Inferior parietal cortex (tissue), 1 donor: Measurements from ENCODE around the gene PNPLA1.
A peak's percentile ranks its signal among the peaks of the same experiment; 100 is the strongest.

Experiments
- DNase-seq: peaks from one replicate; pipeline ENCODE4 v3.0.0-alpha.2; 2016; ENCODE audit errors: extremely low spot score

PNPLA1 gene, protein sequence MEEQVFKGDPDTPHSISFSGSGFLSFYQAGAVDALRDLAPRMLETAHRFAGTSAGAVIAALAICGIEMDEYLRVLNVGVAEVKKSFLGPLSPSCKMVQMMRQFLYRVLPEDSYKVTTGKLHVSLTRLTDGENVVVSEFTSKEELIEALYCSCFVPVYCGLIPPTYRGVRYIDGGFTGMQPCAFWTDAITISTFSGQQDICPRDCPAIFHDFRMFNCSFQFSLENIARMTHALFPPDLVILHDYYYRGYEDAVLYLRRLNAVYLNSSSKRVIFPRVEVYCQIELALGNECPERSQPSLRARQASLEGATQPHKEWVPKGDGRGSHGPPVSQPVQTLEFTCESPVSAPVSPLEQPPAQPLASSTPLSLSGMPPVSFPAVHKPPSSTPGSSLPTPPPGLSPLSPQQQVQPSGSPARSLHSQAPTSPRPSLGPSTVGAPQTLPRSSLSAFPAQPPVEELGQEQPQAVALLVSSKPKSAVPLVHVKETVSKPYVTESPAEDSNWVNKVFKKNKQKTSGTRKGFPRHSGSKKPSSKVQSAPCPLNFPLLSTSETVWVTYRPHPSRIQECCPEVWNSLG

DNA sequence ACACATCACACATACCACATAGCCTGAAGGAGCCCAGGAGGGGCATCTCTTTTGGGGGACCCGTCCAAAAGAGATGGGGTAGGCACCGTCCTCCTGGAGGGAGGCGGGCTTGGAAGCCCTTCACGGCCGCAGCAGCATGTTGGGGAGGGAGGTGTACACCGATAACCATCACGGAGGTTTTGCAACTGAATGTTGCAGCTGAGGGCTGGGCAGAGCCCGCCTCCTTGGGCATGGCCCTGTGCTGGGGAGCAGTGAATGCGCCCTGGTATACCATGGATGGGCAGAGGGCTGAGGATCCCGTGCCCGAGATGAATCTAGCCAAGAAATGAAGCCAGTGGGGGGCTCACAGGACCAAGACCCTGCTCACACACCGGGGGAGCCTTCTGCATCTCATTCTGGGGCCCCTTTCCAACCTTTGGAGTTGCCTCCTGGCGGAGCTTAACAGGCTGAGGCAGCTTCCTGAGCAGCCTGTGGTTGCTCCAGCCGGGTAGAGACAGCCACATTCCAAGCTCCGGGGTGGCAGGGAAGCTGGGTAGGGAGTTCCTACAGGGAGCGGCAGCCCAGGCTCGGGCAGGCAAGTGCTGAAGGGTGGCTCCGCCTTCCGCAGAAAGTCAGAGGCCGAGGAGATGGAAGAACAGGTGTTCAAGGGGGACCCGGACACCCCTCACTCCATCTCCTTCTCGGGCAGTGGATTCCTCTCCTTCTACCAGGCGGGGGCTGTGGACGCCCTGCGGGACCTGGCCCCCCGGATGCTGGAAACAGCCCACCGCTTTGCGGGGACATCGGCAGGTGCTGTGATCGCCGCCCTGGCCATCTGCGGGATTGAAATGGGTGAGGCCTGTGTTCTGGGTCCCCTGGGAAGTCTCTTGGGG is at the start of gene PNPLA1:
Gene PNPLA1, plus strand, starts transcription at position 227 of the 872 bp plus-strand sequence. Its CDS starts 400 bp downstream, at position 627.
- no peak for DNase-seq

DNA sequence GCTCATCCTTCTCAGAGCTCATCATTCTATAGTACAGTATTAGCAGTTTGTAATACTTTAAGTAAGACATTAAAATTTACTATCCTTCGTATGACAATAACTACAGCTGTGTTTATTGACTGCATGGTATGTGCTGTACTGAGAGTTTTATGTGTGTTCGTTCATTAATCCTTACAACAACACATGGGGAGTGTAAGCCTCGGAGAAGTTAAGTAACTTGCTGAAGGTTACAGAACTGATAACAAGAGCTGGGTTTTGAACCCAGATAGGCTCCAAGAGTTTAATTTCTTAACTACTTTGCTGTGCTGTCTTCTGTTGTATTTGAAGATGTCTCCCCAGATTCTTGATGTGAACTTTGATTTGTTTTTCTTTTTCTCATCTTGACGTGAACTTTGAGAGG is 49.6 kb upstream of the PNPLA1 start:
- no peak for DNase-seq

DNA sequence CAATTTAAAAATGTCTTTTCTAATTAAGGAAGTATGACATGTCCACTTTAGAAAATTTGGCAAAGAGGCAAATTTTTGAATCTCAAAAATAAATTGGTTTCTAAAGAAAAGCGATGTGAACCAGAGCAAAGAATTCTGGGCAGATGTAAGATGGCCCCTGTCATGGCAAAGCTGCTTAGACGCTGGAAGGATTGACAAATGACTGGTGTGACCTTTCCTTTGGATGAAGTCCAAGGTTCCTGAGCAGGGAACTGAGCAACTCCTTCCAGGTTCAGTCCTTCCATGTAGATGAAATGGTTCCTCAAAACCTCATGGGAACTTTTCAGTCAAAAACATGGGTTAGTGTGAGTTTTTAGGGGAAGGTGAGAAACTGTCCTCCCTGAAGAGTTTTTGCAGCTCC is 48.2 kb upstream of the PNPLA1 start:
- DNase-seq = peak; percentile 43

DNA sequence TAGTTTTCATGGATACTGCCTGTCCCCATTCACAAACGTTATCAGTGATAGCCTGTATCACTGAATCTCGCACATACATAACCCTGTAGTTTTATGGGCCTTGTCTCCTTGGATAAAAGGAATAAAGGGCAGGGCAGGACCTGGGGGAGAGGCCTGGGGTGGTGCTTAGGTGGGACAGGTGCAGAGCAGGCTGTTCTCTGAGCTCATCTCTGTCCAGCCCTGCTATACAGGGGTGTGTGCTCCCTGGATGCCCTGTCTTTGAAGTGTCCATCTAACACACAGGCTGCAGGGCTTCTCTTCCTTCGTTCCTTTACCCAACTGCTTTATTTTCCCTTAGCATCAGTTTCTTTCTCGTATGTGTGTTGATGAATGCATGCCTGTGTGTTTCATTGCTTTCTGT is 46.9 kb upstream of the PNPLA1 start:
- DNase-seq = no peak

DNA sequence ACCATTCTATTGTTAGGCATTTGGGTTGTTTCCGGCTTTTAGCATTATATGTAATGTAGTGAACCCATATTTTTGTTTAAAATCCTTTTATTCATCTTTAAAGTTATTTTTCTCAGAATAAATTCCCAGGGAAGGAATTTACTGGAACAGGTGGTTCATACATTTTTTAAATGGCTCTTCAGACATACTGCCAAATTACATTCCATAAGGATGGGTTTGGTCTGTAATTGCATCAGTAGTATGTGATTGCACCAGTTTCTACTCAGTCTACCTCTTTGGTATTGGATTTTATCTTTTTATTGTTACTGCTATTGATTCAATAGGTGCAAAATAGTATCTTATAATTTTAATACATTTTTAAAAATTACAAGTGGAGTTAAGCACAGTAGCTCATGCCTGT is 46.2 kb upstream of the PNPLA1 start:
- DNase-seq = no peak

DNA sequence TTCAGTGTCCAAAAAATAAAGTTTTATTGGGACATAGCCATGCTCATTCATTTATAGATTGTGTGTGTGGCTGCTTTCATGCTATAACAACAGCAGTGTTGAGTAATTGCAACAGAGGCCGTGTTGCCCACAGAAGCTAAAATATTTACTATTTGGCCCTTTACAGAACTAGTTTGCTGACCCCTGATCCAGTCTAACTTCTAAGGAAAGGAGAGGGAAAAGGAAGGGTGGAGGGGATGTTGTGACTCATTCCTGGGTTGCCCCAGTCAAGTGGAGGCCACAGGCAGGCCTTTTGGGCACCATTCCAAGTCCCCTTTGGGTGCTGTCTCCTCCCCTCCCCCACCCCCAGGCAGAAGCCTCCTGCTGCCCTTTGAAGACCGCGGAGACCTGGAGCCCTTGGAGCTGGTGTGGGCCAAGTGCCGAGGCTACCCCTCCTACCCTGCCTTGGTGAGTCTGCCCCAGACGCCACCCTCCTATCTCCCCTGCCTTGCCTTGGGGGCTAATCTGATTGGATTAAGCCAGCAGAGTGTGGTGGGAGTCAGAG is 44.9 kb upstream of the PNPLA1 start:
- no peak for DNase-seq

DNA sequence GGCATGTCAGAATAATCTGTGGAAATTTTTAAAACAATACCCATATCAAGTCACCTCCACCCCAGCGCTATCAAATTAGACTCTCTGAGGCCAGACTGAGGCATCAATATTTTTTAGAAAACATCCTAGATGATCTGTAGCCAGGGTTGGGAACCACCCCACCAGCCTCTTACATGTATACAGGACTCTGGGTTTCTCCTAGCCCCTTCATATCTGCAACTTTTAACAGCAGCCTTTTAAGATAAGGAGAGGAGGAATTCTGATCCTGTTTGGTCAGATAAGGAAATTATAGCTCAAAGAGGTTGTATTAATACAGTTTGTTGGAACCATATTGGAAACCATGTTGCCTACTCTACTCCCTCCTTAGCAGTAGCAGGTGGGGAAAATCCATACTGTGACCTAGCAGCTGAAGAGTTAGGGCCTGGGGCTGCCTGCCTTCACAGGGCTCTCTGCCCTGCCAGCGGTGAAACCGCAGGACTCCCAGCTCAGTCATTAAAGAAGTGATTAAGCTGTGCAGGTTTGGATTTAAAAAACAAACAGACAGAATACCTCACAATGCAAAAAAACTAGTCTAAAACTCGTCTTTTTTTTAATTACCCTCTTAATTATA is 43.3 kb upstream of the PNPLA1 start:
- DNase-seq = no peak

DNA sequence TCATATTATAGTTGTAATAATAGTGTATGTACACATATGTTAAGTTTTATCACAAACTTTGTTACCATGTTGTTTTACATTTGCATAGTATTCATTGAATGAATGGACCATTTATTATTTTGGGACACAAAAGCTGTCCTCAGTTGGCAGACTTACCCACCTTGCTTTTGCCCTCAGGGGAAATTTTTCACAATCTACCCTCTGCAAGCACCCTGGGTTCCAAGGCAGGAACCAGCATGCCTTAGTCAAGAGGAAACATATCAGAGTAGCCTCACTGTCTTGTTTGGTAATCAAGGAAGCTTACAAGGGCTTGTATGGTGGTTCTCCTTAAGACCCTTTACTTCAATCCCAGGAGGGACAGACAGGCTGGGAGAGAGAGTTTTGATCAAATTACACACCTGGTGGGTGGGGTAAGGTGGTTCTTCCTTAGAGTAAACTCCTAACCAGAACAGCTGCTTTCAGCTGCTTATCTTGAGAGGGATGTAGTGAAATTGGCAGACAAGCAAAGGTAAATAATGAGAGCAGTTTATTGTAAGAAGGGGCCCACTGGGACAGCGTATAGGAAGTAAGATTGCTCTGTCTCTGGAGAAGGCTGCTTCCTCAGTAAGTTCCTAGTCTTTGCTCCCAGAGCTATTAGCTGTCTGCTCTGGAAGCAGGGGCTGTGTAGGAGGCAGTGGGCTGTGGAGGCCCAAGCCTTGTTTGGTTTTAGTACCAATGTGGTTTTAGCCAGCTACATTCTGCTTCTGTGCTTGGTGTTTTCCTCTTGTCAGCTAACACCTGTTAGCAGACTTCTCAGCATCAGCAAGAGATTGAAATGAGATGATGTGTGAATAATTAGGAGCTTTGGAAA is 42.3 kb upstream of the PNPLA1 start:
- no peak for DNase-seq

DNA sequence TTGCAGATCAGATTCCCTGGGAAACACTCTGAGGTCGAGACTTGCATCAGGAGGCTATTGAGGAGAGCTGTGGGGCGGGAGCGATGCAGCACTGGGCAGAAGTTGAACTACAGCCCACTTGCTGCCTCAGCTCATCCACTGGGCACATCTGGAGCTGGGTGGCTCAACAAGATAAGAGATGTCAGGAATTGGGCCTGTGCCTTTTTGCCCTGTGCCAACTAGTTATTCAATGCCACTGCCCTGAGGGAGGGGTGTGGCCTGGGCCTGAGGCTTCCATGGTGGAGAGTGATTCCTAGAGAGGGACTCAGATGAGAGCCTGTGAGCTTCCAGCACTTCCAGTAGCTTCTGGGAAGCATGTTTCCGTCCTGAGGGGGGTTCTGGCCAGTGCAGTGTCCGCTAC is 40.6 kb upstream of the PNPLA1 start:
- DNase-seq = no peak

DNA sequence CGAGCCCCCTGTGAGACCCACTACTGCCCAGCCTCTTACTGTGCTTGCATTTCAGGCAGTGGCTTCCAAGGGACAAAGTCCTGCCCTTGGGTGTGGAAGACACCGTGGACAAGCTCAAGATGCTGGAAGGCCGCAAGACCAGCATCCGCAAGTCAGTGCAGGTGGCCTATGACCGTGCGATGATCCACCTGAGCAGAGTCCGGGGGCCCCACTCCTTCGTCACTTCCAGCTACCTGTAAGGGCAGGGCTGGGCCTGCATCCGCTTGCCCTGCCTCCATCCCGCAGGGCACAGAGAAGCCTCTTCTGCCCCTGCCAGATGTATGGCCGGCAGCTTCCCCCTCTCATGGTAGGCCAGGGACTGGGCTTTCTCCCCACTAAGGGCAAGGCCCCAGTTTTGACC is 39.5 kb upstream of the PNPLA1 start:
- DNase-seq = no peak

DNA sequence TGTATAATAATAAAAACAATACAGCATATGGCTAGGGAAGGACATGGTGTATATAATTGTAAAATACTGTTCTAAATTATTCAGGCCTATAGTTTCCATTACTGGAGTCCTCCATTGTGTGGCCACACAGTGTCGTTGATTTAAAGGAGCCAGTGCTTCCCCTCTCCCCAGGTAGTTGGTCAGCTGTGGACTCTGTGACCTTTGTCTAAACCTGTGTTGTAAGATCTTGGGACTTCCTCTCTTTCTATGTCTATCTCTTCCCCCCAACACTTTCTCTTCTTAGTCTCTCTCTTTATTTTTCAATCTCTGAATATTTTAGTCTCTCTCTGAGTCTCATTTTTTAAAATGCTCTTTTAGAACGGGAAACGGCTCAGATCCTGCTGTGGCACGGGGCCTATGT is 37.7 kb upstream of the PNPLA1 start:
- no peak for DNase-seq

DNA sequence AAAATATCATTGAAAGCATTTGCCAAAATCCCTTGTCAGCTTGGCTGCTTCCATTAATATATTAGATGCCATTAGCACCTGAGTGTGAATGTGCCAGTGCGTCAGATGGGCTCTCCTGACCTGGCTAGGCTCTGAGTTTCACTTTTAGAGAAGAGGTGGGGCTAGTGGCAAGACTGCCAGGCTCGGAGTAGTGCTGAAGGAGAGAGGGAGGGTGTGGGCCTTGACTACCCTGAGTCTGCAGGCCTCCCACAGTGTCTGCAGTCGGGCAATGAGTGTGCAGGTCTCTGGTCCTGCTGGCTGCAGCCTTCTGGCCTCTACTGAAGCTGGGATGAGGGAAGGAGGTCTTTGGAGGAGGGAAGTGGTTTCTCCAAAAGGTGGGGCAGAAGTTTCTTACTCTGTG is 34.6 kb upstream of the PNPLA1 start:
- DNase-seq = no peak

DNA sequence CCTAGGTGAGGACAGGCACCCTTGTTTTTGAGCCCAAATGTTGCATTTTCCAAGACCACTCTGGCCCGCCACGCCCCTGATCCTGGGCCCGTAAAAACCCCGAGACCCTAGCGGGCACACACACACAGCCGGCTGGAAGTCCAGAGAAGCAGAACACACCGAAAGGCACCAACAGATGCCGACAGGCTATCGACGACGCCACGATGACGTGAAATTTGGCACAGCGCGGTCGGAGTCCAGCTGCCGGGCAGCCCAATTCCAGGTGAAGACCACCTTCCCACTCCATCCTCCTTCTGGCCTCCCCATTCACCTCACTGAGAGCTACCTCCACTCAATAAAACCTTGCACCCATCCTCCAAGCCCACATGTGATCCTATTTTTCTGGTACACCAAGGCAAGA is 34.0 kb upstream of the PNPLA1 start:
- no peak for DNase-seq

DNA sequence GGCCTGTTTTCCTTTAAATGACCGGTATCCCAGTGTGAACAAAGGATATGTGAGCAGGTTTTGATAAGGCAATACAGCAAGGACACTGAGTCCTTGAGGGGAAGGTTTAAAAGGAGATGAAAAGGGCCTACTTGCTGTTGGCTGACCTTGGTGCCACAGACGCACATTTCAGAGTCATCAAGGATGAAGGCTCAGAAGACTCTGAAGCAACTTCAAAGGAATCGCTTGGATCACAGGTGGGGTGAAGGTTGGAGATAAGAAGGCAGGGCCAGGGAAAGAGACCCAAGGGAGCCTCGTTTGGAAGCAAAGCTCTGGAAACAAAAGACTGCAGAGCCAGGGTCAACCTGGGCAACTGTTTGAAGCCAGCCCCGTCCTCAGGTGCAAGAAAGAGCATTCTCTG is 30.1 kb upstream of the PNPLA1 start:
- no peak for DNase-seq

DNA sequence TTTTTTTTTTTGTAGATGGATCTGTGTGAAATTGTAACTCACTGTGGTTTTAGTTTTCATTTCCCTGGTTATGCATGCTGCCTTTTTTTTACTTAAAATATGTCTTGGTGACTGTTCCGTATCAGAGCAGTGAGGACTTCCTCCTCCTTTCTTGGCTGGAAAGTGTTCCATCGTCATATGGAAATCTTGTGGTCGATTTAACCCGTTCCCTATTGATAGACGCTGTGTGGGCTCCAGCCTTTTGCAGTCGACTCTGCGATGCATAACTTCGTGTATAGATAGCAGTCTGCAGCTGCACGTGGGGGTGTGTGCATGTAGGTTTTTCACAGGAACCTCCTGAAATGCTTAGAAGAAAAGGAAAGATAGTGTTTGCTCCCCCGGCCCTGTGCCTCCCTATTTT is 28.1 kb upstream of the PNPLA1 start:
- peak; percentile 60 for DNase-seq

DNA sequence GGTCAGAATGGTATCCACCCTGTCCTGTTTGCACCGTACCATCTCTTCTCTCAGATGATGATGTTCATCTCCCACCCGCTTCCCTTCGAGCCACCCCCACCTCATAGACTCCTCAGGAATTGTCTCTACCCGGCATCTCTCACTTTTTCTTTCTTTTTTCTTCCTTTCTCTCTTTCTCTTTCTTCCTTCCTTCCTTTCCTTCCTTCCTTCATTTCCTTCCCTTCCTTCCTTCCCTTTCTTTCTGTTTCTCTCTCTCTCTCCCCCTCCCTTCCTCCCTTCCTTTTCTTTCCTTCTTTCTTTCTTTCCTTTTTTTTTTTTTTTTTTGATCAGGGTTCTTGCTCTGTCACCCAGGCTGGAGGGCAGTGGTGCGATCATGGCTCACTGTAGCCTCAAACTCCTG is 27.7 kb upstream of the PNPLA1 start:
- no peak for DNase-seq

DNA sequence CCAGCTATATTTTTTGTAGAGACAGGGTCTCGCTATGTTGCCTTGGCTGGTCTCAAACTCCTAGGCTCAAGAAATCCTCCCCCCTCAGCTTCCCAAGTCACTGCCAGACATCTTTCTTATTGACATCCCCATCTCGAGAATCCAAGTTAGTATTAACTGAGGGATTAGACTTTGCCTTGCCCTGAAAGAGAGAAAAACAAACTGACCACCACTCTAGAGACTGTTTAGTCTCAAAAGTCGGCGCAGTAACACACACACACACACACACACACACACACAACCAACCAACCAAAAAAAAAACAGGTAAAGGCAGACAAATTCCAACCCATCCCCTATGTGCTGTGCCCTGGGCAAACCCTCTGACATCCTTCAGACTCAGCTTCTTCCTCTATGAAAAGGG is 27.2 kb upstream of the PNPLA1 start:
- no peak for DNase-seq

DNA sequence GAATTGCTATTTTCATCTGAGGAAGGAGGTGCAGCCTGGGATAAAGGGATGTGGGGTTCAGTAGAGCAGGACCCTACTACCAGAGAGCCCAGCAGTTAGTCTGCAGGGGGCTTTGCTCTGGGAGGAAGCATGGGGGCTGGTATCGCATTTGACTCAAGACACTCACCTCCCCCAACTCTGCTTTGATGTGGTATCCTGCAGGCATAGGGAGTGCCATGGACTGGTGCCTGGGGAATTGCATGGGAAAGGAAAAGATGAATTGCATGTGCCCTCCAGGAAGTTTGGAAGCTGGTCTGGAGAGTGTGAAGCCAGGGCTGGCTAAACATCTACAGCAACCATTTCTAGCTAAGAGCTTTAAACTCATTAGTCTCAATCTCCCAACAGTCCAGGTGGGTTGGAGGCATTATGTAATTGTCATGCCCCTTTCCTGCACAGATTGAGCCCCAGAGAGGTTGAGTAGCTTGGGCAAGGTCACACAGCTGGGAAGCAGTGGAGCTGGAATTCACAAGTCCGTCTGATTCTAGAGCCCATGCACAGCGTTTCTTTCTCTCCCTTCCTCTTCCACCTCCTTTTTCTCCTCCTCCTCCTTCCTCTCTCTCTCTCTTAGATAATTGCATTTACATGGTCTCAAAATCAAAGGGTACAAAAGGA is 26.2 kb upstream of the PNPLA1 start:
- DNase-seq = no peak

DNA sequence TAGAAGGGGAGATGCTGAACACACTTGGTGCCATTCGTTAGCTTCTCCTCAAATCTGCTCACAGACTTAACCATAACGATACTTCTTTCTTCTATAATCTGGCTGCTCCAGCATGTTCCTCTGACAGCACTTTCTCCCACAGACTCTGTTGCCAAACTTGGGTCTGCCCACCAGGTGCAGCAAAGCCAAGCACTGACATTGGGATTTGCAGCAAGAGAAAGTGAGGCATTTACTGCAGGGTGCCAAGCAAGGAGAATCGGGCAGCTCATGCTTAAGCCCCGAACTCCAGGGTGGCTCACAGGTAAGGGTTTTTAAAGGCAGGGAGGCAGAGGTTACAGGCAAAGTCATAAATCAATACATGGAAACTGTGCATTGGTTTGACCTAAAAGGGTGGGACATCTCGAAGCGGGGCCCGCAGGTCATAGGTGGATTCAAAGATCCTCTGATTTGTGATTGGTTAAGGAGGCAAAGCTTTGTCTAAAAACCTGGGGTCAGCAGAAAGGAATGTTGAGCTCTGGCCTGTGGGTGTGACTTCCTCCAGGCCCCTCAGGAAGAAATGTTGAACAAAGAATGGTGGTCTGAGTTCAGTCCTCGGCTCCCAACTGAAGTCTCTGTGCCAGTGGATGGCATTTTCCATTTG is 25.1 kb upstream of the PNPLA1 start:
- no peak for DNase-seq

DNA sequence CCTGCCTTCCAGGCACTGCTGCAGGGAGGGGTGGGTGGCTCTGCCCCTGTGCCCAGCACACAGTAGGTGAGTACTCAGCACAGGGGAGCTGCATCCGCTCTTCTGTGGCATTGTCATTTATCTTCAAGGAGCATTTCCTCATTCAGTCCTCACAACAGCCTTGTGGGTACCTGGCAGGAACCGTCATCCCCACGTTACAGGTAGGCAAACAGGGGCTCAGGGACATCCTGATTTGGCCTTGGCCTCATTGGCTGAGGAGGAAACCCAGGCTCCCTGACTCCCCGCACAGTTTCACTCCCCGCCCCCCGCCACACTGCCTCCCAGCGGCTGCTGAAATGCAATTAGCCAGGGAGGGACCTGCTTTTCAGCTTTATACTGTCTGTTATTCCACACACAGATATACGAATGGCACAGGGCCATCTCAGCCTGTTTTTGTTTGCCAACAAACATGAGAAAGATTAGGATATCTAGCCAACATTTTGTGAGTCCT is 24.2 kb upstream of the PNPLA1 start:
- no peak for DNase-seq
